Tibial nerve (tissue), 4 donors: ENCODE data around the gene HAND2. TPM values are rescaled to one million over a fixed set of nuclear protein-coding genes. Genes with fewer than 3 reads are reported as not detected.

Experiments
- DNase-seq, 2 donors: peaks; one replicate each; pipeline ENCODE4 v3.0.0-alpha.2; 2019; ENCODE audit warnings: low spot score in 2 of 2
- H3K27ac ChIP-seq, 4 donors: fragments of 200-600 bp; sonication (generic) in 3 of 4; one replicate each; pipeline ENCODE4 v1.5.1; 2017 to 2019; ENCODE audit warnings: mild to moderate bottlenecking in 1 of 4
- H3K27me3 ChIP-seq, 2 donors: fragments of 200-600 bp; sonication (generic) in 1 of 2; one replicate each; pipeline versions ENCODE4 v1.5.1 to v1.6.0; 2017 to 2019
- H3K36me3 ChIP-seq, 3 donors: fragments of 200-600 bp; sonication (generic); one replicate each; pipeline ENCODE4 v1.5.1; 2018 to 2019
- H3K4me1 ChIP-seq, 4 donors: fragments of 200-600 bp; sonication (generic) in 3 of 4; one replicate each; pipeline ENCODE4 v1.5.1; 2017 to 2019
- H3K4me3 ChIP-seq, 4 donors: fragments of 200-600 bp; sonication (generic) in 3 of 4; one replicate each; pipeline ENCODE4 v1.5.1; 2017 to 2019; ENCODE audit warnings: mild to moderate bottlenecking in 1 of 4, moderate library complexity in 1 of 4
- H3K9me3 ChIP-seq, 4 donors: fragments of 200-600 bp; sonication (generic) in 3 of 4; one replicate each; pipeline ENCODE4 v1.5.1; 2017 to 2019
- CTCF ChIP-seq, 5 experiments: fragments of 200-600 bp in 3 of 5; fragments of 450-650 bp in 2 of 5; sonication (generic) in 3 of 5; IDR thresholded peaks; one replicate each; pipeline ENCODE4 v1.5.1; 2016 to 2019; ENCODE audit warnings: antibody characterized with exemption in 5 of 5, mild to moderate bottlenecking in 3 of 5, moderate library complexity in 2 of 5
- EP300 ChIP-seq, 2 donors: sonication (generic); formaldehyde crosslinking; IDR thresholded peaks; one replicate each; pipeline ENCODE4 v1.6.1; 2017; ENCODE audit warnings: antibody characterized with exemption in 2 of 2, mild to moderate bottlenecking in 1 of 2
- POLR2A ChIP-seq, 2 donors: fragments of 450-650 bp; IDR thresholded peaks; one replicate each; pipeline ENCODE4 v1.6.1; 2017; ENCODE audit warnings: antibody characterized with exemption in 2 of 2, mild to moderate bottlenecking in 2 of 2, moderate library complexity in 2 of 2
- WGBS, 2 donors: methylation state at CpG; one replicate each; pipeline ENCODE4 v1.1.5; 2018; 5-methylcytosine and 5-hydroxymethylcytosine counted together
- total RNA-seq, 4 donors: library from RNA; depleted of rRNA; stranded (reverse); fragments of >200 nt; gene quantifications; one replicate each; pipeline ENCODE4 v1.1.0, GENCODE V29; 2016

Gene HAND2
- total RNA-seq, 4 donors from 2014 or later = 1.9 to 5.1 (median 3.6) TPM

- H3K4me1 ChIP-seq = no peaks in the 10 kb centered on the region
- H3K27me3 ChIP-seq = no peaks in the 10 kb centered on the region
- no peaks in the 10 kb centered on the region for H3K9me3 ChIP-seq
- 43 to 49% methylated on average over 1 of the region's 1 CpG for WGBS, 2 donors
- TF ChIP-seq POLR2A (IDR thresholded peaks at IDR 0.05) = no peak
- TF ChIP-seq EP300 (IDR thresholded peaks at IDR 0.05) = no peak
- TF ChIP-seq CTCF (IDR thresholded peaks at IDR 0.05) = no peak
- H3K4me3 ChIP-seq = no peak overlapping the region
- H3K36me3 ChIP-seq = no peaks in the 10 kb centered on the region
- no peak for DNase-seq
- no peak overlapping the region for H3K27ac ChIP-seq
These were observed 30.9 kb upstream of the HAND2 start for GRCh38 chr4:173560896-173561295.

- no peak overlapping the region for H3K27ac ChIP-seq
- WGBS, 2 donors = 63 to 75% methylated on average over 2 of the region's 2 CpGs
- H3K9me3 ChIP-seq = no peaks in the 10 kb centered on the region
- H3K27me3 ChIP-seq = no peaks in the 10 kb centered on the region
- DNase-seq = no peak
- H3K4me3 ChIP-seq = no peak overlapping the region
- H3K4me1 ChIP-seq = no peaks in the 10 kb centered on the region
- H3K36me3 ChIP-seq = no peaks in the 10 kb centered on the region
- TF ChIP-seq EP300 (IDR thresholded peaks at IDR 0.05) (no peak), POLR2A (IDR thresholded peaks at IDR 0.05) (no peak)
These were observed 26.5 kb upstream of the HAND2 start for GRCh38 chr4:173556398-173557131.

GRCh38 chr4:173547889-173548288, 17.9 kb upstream of the HAND2 start:
- H3K4me3 ChIP-seq = no peak overlapping the region
- no peaks in the 10 kb centered on the region for H3K36me3 ChIP-seq
- H3K4me1 ChIP-seq = no peaks in the 10 kb centered on the region
- no peak for DNase-seq
- 54 to 64% methylated on average over 13 of the region's 13 CpGs for whole genome bisulfite sequencing, 2 donors
- peaks cover 0 to 38% of the 10 kb centered on the region in 2 donors for H3K27me3 ChIP-seq
- no peak for TF ChIP-seq POLR2A (IDR thresholded peaks at IDR 0.05)
- no peak for TF ChIP-seq CTCF (IDR thresholded peaks at IDR 0.05)
- TF ChIP-seq EP300 (IDR thresholded peaks at IDR 0.05) = no peak
- H3K9me3 ChIP-seq = no peaks in the 10 kb centered on the region
- H3K27ac ChIP-seq = no peak overlapping the region

GRCh38 chr4:173546776-173547175, 16.7 kb upstream of the HAND2 start:
- no peak overlapping the region for H3K4me3 ChIP-seq
- TF ChIP-seq CTCF (IDR thresholded peaks at IDR 0.05) (no peak), EP300 (IDR thresholded peaks at IDR 0.05) (no peak), POLR2A (IDR thresholded peaks at IDR 0.05) (no peak)
- no peaks in the 10 kb centered on the region for H3K4me1 ChIP-seq
- no peaks in the 10 kb centered on the region for H3K36me3 ChIP-seq
- 91 to 94% methylated on average over 2 of the region's 2 CpGs for WGBS, 2 donors
- H3K27ac ChIP-seq = no peak overlapping the region
- no peak for DNase-seq
- H3K27me3 ChIP-seq = peaks cover 0 to 49% of the 10 kb centered on the region in 2 donors
- no peaks in the 10 kb centered on the region for H3K9me3 ChIP-seq

- H3K36me3 ChIP-seq = no peaks in the 10 kb centered on the region
- TF ChIP-seq POLR2A (IDR thresholded peaks at IDR 0.05) (no peak), EP300 (IDR thresholded peaks at IDR 0.05) (no peak), CTCF (IDR thresholded peaks at IDR 0.05) (no peak)
- WGBS, 2 donors = 86 to 87% methylated on average over 2 of the region's 2 CpGs
- no peaks in the 10 kb centered on the region for H3K4me1 ChIP-seq
- H3K27me3 ChIP-seq = peaks cover 0 to 56% of the 10 kb centered on the region in 2 donors
- H3K27ac ChIP-seq = no peak overlapping the region
- no peaks in the 10 kb centered on the region for H3K9me3 ChIP-seq
- DNase-seq = no peak
- H3K4me3 ChIP-seq = no peak overlapping the region
These were observed 15.4 kb upstream of the HAND2 start for GRCh38 chr4:173545440-173545839.
